IMR-90 (cell line): ENCODE results near the gene TIGD1. TPM values are rescaled to one million over a fixed set of nuclear protein-coding genes. Genes with fewer than 3 reads are reported as not detected.

ENCODE experiments used
- ATAC-seq: fragments of 200-7000 bp; cut with Tn5 transposase; 2 replicates; pipeline ENCODE4 v1.9.1; 2020; ENCODE audit warnings: low read depth, mild to moderate bottlenecking, moderate library complexity
- BruUV-seq: library from RNA; stranded (reverse); fragments of 400-500 nt; replicated peaks from 2 replicates; lab custom pipeline; 2021; lab: Mats Ljungman, UMichigan
- CTCF ChIA-PET: fragments of 300-600 bp; formaldehyde crosslinking; extraction: SDS; loops from one replicate; lab custom pipeline; 2021; ENCODE audit warnings: antibody characterized with exemption; lab: Yijun Ruan, JAX
- POLR2A ChIA-PET: fragments of 300-600 bp; sonication (Branson Sonifier 250); formaldehyde crosslinking; loops from one replicate; lab custom pipeline; 2022; ENCODE audit warnings: antibody characterized with exemption; ENCODE audit not compliant: unreplicated experiment; lab: Charles Lee
- DNase-seq: peaks from one replicate; pipeline ENCODE4 v3.0.0; 2013
- H2AFZ ChIP-seq: replicated peaks from 2 replicates; pipeline ENCODE3; 2013; ENCODE audit warnings: low read length, mild to moderate bottlenecking; ENCODE audit not compliant: poor library complexity
- H2AK5ac ChIP-seq: 2 replicates; pipeline ENCODE4 v1.6.1; 2013; ENCODE audit warnings: low read depth, low read length, inconsistent platforms
- H2AK9ac ChIP-seq: replicated peaks from 2 replicates; pipeline ENCODE3; 2013; ENCODE audit warnings: mild to moderate bottlenecking, low read depth, low read length, moderate library complexity; ENCODE audit not compliant: poor library complexity
- H2BK120ac ChIP-seq: 2 replicates; pipeline ENCODE4 v1.6.1; 2013; ENCODE audit warnings: low read depth, low read length, inconsistent platforms
- H2BK15ac ChIP-seq: 3 replicates; pipeline ENCODE4 v1.6.1; 2013; ENCODE audit warnings: low read depth, low read length, inconsistent platforms
- H2BK20ac ChIP-seq: 2 replicates; pipeline ENCODE4 v1.6.1; 2013; ENCODE audit warnings: low read depth, mild to moderate bottlenecking, inconsistent platforms, low read length, moderate library complexity
- H2BK5ac ChIP-seq: 2 replicates; pipeline ENCODE4 v1.6.1; 2013; ENCODE audit warnings: mild to moderate bottlenecking, low read depth, low read length, inconsistent platforms; ENCODE audit not compliant: poor library complexity, severe bottlenecking
- H3K14ac ChIP-seq: replicated peaks from 2 replicates; pipeline ENCODE4 v1.6.1; 2013; ENCODE audit warnings: low read depth, low read length, inconsistent platforms
- H3K18ac ChIP-seq: 2 replicates; pipeline ENCODE4 v1.6.1; 2013; ENCODE audit warnings: low read depth, low read length, control low read depth
- H3K23ac ChIP-seq: 2 replicates; pipeline ENCODE4 v1.6.1; 2013; ENCODE audit warnings: low read depth, low read length, inconsistent platforms
- H3K27ac ChIP-seq: 2 replicates; pipeline ENCODE4 v1.5.1; 2013; ENCODE audit warnings: mild to moderate bottlenecking, control low read depth, low read length; ENCODE audit not compliant: insufficient read depth
- H3K27me3 ChIP-seq: 2 replicates; pipeline ENCODE4 v1.6.1; 2013; ENCODE audit warnings: low read length; ENCODE audit not compliant: control insufficient read depth, insufficient read depth
- H3K36me3 ChIP-seq: 2 replicates; pipeline ENCODE4 v1.6.1; 2013; ENCODE audit warnings: low read length, mixed read lengths; ENCODE audit not compliant: control insufficient read depth, insufficient read depth
- H3K4ac ChIP-seq: 2 replicates; pipeline ENCODE4 v1.6.1; 2013; ENCODE audit warnings: low read depth, low read length, inconsistent platforms
- H3K4me1 ChIP-seq: 2 replicates; pipeline ENCODE4 v1.6.1; 2013; ENCODE audit warnings: low read length, mixed read lengths; ENCODE audit not compliant: control insufficient read depth, insufficient read depth
- H3K4me2 ChIP-seq: 2 replicates; pipeline ENCODE4 v1.6.1; 2013; ENCODE audit warnings: low read depth, mild to moderate bottlenecking, control low read depth, low read length, moderate library complexity
- H3K4me3 ChIP-seq: 2 replicates; pipeline ENCODE4 v1.5.1; 2013; ENCODE audit warnings: low read depth, mild to moderate bottlenecking, control low read depth, low read length, moderate library complexity; ENCODE audit not compliant: insufficient read depth
- H3K56ac ChIP-seq: 2 replicates; pipeline ENCODE4 v1.6.1; 2013; ENCODE audit warnings: low read length, inconsistent platforms; ENCODE audit not compliant: insufficient read depth; ENCODE audit errors: extremely low read depth
- H3K79me1 ChIP-seq, 2 experiments: 2 replicates each; pipeline ENCODE4 v1.6.1; 2013; ENCODE audit warnings: low read length in 2 of 2, inconsistent platforms in 1 of 2, low read depth in 1 of 2
- H3K9ac ChIP-seq: 2 replicates; pipeline ENCODE4 v1.6.1; 2013; ENCODE audit warnings: low read depth, low read length, control low read depth
- H3K9me1 ChIP-seq: 2 replicates; pipeline ENCODE4 v1.6.1; 2013; ENCODE audit warnings: low read length, inconsistent platforms; ENCODE audit not compliant: insufficient read depth
- H3K9me3 ChIP-seq: 2 replicates; pipeline ENCODE4 v1.6.1; 2013; ENCODE audit warnings: low read length; ENCODE audit not compliant: control insufficient read depth, insufficient read depth
- H4K20me1 ChIP-seq: 2 replicates; pipeline ENCODE4 v1.6.1; 2013; ENCODE audit warnings: low read length, inconsistent platforms; ENCODE audit not compliant: insufficient read depth
- H4K5ac ChIP-seq: 2 replicates; pipeline ENCODE4 v1.6.1; 2013; ENCODE audit warnings: mild to moderate bottlenecking, low read depth, low read length, control low read depth
- H4K8ac ChIP-seq, 2 experiments: 2 replicates each; pipeline ENCODE4 v1.6.1; 2013; ENCODE audit warnings: low read depth in 2 of 2, low read length in 2 of 2, control low read depth in 1 of 2, inconsistent platforms in 1 of 2
- H4K91ac ChIP-seq: 2 replicates; pipeline ENCODE4 v1.6.1; 2013; ENCODE audit warnings: low read depth, low read length, inconsistent platforms; ENCODE audit not compliant: insufficient read depth
- BHLHE40 ChIP-seq: fragments of 150-350 bp; IDR thresholded peaks from 2 replicates; pipeline ENCODE4 v1.6.1; 2016; ENCODE audit warnings: mild to moderate bottlenecking, low read depth, low read length
- CEBPB ChIP-seq: IDR thresholded peaks from 2 replicates; pipeline ENCODE4 v1.6.1; 2012; ENCODE audit warnings: low read depth, low read length, improper control_type of control experiment
- CHD1 ChIP-seq: IDR thresholded peaks from 2 replicates; pipeline ENCODE4 v1.6.1; 2012; ENCODE audit warnings: low read depth, low read length, improper control_type of control experiment
- FOS ChIP-seq: fragments of 150-350 bp; IDR thresholded peaks from 2 replicates; pipeline ENCODE4 v1.6.1; 2016; ENCODE audit warnings: low read depth, low read length
- MAFK ChIP-seq: IDR thresholded peaks from 2 replicates; pipeline ENCODE4 v1.6.1; 2012; ENCODE audit warnings: low read depth, low read length, improper control_type of control experiment
- MAZ ChIP-seq: IDR thresholded peaks from 2 replicates; pipeline ENCODE4 v1.6.1; 2012; ENCODE audit warnings: low read depth, mild to moderate bottlenecking, low read length, improper control_type of control experiment, moderate library complexity, borderline replicate concordance
- NFE2L2 ChIP-seq: fragments of 150-350 bp; IDR thresholded peaks from 2 replicates; pipeline ENCODE4 v1.6.1; 2016; ENCODE audit warnings: low read depth, mild to moderate bottlenecking, low read length
- POLR2A ChIP-seq: IDR thresholded peaks from 2 replicates; pipeline ENCODE4 v1.6.1; 2012; ENCODE audit warnings: mild to moderate bottlenecking, low read depth, low read length
- RAD21 ChIP-seq: IDR thresholded peaks from 2 replicates; pipeline ENCODE4 v1.6.1; 2012; ENCODE audit warnings: low read length, improper control_type of control experiment
- RCOR1 ChIP-seq: IDR thresholded peaks from 2 replicates; pipeline ENCODE4 v1.6.1; 2012; ENCODE audit warnings: mild to moderate bottlenecking, low read length, improper control_type of control experiment; ENCODE audit not compliant: insufficient replicate concordance
- RFX5 ChIP-seq: IDR thresholded peaks from 2 replicates; pipeline ENCODE4 v1.8.0; 2012; ENCODE audit warnings: low read depth, mild to moderate bottlenecking, low read length, moderate library complexity
- SMC3 ChIP-seq: fragments of 150-350 bp; IDR thresholded peaks from 2 replicates; pipeline ENCODE4 v1.6.1; 2016; ENCODE audit warnings: low read depth, mild to moderate bottlenecking, antibody characterized with exemption, low read length, moderate library complexity
- WGBS, 2 experiments: methylation state at CpG; one replicate each; pipeline versions ENCODE4 v1.1.5 to v1.1.7; 2013; ENCODE audit warnings: missing lambda C conversion rate in 2 of 2; ENCODE audit not compliant: insufficient read length in 1 of 2; ENCODE audit errors: extremely low coverage in 2 of 2; 5-methylcytosine and 5-hydroxymethylcytosine counted together
- dilution Hi-C: fragments of 300-500 bp; cut with HindIII; formaldehyde crosslinking; loops from one replicate; pipeline ENCODE4 v1.14.3; 2018; ENCODE audit warnings: low sequenced_read_pairs; ENCODE audit not compliant: unreplicated experiment
- in situ Hi-C: fragments of 300-500 bp; cut with MboI; formaldehyde crosslinking; loops from 3 replicates; pipeline ENCODE4 v1.14.3; 2019; ENCODE audit warnings: low sequenced_read_pairs, inconsistent platforms, mixed read lengths
- intact Hi-C: fragments of 100-400 bp; cut with micrococcal nuclease; formaldehyde crosslinking; loops from 2 replicates; pipeline ENCODE4 v1.10.0; 2022
- polyA plus RNA-seq, 3 experiments: library from polyadenylated mRNA; depleted of rRNA; stranded (reverse); fragments of >200 nt; gene quantifications; 2 replicates each; pipeline ENCODE4 v1.2.3, GENCODE V29; 2012; ENCODE audit warnings: low replicate concordance in 1 of 3
- total RNA-seq: library from RNA; depleted of rRNA; stranded (reverse); fragments of >200 nt; gene quantifications from 2 replicates; pipeline ENCODE4 v1.2.3, GENCODE V29; 2012
- TF ChIP-seq, protein P1 (sequence below): fragments of 150-350 bp; IDR thresholded peaks from 2 replicates; pipeline ENCODE4 v1.6.1; 2017; ENCODE audit warnings: mild to moderate bottlenecking, antibody characterized with exemption, low read length, low read depth
- TF ChIP-seq, protein P2 (sequence below): conservative IDR thresholded peaks from 2 replicates; pipeline ENCODE4 v1.5.1; 2012; ENCODE audit warnings: mild to moderate bottlenecking, low read depth, low read length, improper control_type of control experiment
- TF ChIP-seq, protein P3 (sequence below): fragments of 150-350 bp; IDR thresholded peaks from 2 replicates; pipeline ENCODE4 v1.6.1; 2016; ENCODE audit warnings: low read depth, mild to moderate bottlenecking, low read length, moderate library complexity, borderline replicate concordance

The TIGD1 gene
- total and polyA plus RNA-seq, 2 of the 4 experiments (the other 2 are of a cell fraction), result 2.7 to 2.9 TPM

DNA sequence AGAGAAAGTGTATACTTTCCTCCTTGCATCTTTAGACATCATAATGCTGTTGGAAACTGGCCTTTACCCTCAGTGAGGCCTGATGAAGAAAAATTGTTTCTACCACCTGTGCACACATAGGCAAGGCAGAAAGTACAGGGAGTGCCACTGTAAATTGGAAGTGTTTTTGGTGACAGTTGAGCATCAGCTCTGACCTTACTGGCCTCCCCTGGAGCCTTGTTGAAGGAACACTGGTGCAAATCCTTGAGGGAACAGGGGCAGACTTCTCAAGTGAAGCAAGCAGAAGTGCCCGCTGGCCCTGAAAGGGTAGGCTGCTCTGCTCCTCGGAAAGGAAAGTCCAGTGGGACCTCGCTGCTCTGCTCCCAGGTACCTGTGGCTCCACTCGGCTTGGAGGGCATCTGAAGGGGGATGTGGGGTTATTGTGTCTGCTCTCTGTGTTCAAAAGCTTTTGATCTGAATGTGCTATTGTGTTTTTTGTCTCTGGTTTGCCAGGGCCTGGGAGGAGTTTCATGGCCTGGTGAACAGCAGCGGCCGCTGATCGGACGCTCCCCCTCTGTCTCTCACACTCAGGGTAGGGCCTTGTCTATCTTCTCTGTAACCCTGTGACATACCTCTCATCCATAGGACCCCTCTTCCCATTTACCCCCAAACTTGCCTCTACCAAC is 23.5 kb upstream of the TIGD1 start:
- H3K4me3 ChIP-seq, result no peak overlapping the region
- ChIA-PET POLR2A (no interaction called here), CTCF (no interaction called here)
- no peak overlapping the region; the same call in 1 of the 2 replicates for H4K91ac ChIP-seq
- H3K27me3 ChIP-seq, result no peaks in the 10 kb centered on the region
- H3K4me1 ChIP-seq, result peaks cover 6% of the 10 kb centered on the region; the same call in 1 of the 2 replicates
- no peaks in the 10 kb centered on the region for H3K9me3 ChIP-seq
- dilution Hi-C loops (no loop called here), intact Hi-C loops (no loop called here), in situ Hi-C loops (no loop called here)
- H4K5ac ChIP-seq, result peak overlapping the region; percentile 43; the same call in 1 of the 2 replicates
- no peak for TF ChIP-seq RFX5
- no peak for TF ChIP-seq FOS
- no peak for TF ChIP-seq RAD21
- no peak for TF ChIP-seq RCOR1
- no peak for TF ChIP-seq MAZ
- no peak for TF ChIP-seq BHLHE40
- TF ChIP-seq CEBPB, result no peak
- TF ChIP-seq, protein P1, sequence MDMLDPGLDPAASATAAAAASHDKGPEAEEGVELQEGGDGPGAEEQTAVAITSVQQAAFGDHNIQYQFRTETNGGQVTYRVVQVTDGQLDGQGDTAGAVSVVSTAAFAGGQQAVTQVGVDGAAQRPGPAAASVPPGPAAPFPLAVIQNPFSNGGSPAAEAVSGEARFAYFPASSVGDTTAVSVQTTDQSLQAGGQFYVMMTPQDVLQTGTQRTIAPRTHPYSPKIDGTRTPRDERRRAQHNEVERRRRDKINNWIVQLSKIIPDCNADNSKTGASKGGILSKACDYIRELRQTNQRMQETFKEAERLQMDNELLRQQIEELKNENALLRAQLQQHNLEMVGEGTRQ, result no peak
- TF ChIP-seq CHD1, result no peak
- TF ChIP-seq SMC3, result no peak
- TF ChIP-seq MAFK, result no peak
- no peak for TF ChIP-seq POLR2A
- no peak for TF ChIP-seq NFE2L2
- TF ChIP-seq, protein P2, sequence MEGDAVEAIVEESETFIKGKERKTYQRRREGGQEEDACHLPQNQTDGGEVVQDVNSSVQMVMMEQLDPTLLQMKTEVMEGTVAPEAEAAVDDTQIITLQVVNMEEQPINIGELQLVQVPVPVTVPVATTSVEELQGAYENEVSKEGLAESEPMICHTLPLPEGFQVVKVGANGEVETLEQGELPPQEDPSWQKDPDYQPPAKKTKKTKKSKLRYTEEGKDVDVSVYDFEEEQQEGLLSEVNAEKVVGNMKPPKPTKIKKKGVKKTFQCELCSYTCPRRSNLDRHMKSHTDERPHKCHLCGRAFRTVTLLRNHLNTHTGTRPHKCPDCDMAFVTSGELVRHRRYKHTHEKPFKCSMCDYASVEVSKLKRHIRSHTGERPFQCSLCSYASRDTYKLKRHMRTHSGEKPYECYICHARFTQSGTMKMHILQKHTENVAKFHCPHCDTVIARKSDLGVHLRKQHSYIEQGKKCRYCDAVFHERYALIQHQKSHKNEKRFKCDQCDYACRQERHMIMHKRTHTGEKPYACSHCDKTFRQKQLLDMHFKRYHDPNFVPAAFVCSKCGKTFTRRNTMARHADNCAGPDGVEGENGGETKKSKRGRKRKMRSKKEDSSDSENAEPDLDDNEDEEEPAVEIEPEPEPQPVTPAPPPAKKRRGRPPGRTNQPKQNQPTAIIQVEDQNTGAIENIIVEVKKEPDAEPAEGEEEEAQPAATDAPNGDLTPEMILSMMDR, result no peak
- TF ChIP-seq, protein P3, sequence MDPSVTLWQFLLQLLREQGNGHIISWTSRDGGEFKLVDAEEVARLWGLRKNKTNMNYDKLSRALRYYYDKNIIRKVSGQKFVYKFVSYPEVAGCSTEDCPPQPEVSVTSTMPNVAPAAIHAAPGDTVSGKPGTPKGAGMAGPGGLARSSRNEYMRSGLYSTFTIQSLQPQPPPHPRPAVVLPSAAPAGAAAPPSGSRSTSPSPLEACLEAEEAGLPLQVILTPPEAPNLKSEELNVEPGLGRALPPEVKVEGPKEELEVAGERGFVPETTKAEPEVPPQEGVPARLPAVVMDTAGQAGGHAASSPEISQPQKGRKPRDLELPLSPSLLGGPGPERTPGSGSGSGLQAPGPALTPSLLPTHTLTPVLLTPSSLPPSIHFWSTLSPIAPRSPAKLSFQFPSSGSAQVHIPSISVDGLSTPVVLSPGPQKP, result no peak
- no peak overlapping the region for H3K27ac ChIP-seq
- peak overlapping the region; percentile 4 for H2AK9ac ChIP-seq
- H4K8ac ChIP-seq, result peak overlapping the region in 1 of 2 experiments; percentile 30; a peak in 2 of 4 replicates
- H2AFZ ChIP-seq, result no peak overlapping the region
- peaks cover 11% of the 10 kb centered on the region; the same call in 1 of the 2 replicates for H3K9me1 ChIP-seq
- H4K20me1 ChIP-seq, result no peaks in the 10 kb centered on the region
- peak overlapping the region; percentile 24; the same call in 1 of the 2 replicates for H3K4ac ChIP-seq
- ATAC-seq (no peak), DNase-seq (no peak)
- H3K56ac ChIP-seq, result no peak overlapping the region
- WGBS, 2 experiments, result no CpG with 5 or more reads among the region's 8 CpGs
- H2BK120ac ChIP-seq, result peak overlapping the region; percentile 44; the same call in 1 of the 2 replicates
- H2BK5ac ChIP-seq, result peak overlapping the region; percentile 60
- H3K14ac ChIP-seq, result no peak overlapping the region
- H3K18ac ChIP-seq, result peak overlapping the region; percentile 36; the same call in 1 of the 2 replicates
- H3K23ac ChIP-seq, result 0 out of 2 replicates have a peak overlapping the region, but pooled peaks have one; percentile 29
- no TSS peak for BruUV-seq
- no peak overlapping the region for H2BK20ac ChIP-seq
- H2AK5ac ChIP-seq, result peak overlapping the region; percentile 20; the same call in 1 of the 2 replicates
- peaks cover 6 to 29% of the 10 kb centered on the region in 2 experiments; a peak in 2 of 4 replicates for H3K79me1 ChIP-seq
- H3K9ac ChIP-seq, result no peak overlapping the region
- no peak overlapping the region for H2BK15ac ChIP-seq
- H3K4me2 ChIP-seq, result no peak overlapping the region
- H3K36me3 ChIP-seq, result peaks cover 17% of the 10 kb centered on the region
